CD4-positive, alpha-beta T cell treated with Interleukin-12 subunit alpha and Interleukin-12 subunit beta, for 1 hour (primary cell): Measurements from ENCODE around the gene IGSF9B.

Source experiments
- DNase-seq: peaks from one replicate; pipeline ENCODE4 v3.0.0-alpha.2; 2020

IGSF9B gene

GRCh38 chr11:133918608-133919260 lies 38.0 kb downstream of the IGSF9B start:
- no peak for DNase-seq

GRCh38 chr11:133917921-133918607 lies 38.7 kb downstream of the IGSF9B start:
- no peak for DNase-seq

- DNase-seq = no peak
Observed at GRCh38 chr11:133916784-133917440, 39.9 kb downstream of the IGSF9B start.

GRCh38 chr11:133913761-133914160 lies 43.0 kb downstream of the IGSF9B start:
- DNase-seq = no peak

GRCh38 chr11:133911171-133911570 lies 45.6 kb downstream of the IGSF9B start:
- no peak for DNase-seq

GRCh38 chr11:133910101-133910500 lies 46.7 kb downstream of the IGSF9B start:
- no peak for DNase-seq

GRCh38 chr11:133908827-133909226 lies 47.9 kb downstream of the IGSF9B start:
- no peak for DNase-seq

- no peak for DNase-seq
Observed at GRCh38 chr11:133907841-133908241, 48.9 kb downstream of the IGSF9B start.

- no peak for DNase-seq
Observed at GRCh38 chr11:133907216-133907615, 49.6 kb downstream of the IGSF9B start.

GRCh38 chr11:133906746-133907145 lies 50.0 kb downstream of the IGSF9B start:
- DNase-seq = no peak

GRCh38 chr11:133906241-133906640 lies 50.5 kb downstream of the IGSF9B start:
- no peak for DNase-seq

GRCh38 chr11:133905677-133906156 lies 51.1 kb downstream of the IGSF9B start:
- no peak for DNase-seq

GRCh38 chr11:133904818-133905515 lies 51.8 kb downstream of the IGSF9B start:
- no peak for DNase-seq

- DNase-seq = no peak
Observed at GRCh38 chr11:133903875-133904817, 52.6 kb downstream of the IGSF9B start.

- DNase-seq = no peak
Observed at GRCh38 chr11:133903056-133903455, 53.7 kb downstream of the IGSF9B start.

- no peak for DNase-seq
Observed at GRCh38 chr11:133902506-133902905, 54.3 kb downstream of the IGSF9B start.

GRCh38 chr11:133901999-133902398 lies 54.8 kb downstream of the IGSF9B start:
- DNase-seq = no peak

- no peak for DNase-seq
Observed at GRCh38 chr11:133901316-133901715, 55.5 kb downstream of the IGSF9B start.

GRCh38 chr11:133900176-133901105 lies 56.3 kb downstream of the IGSF9B start:
- DNase-seq = no peak

- no peak for DNase-seq
Observed at GRCh38 chr11:133898770-133899115, 58.0 kb downstream of the IGSF9B start.
